ENCODE data around the gene STK4.

STK4 gene

GRCh38 chr20:45109634-45110033 lies 143.3 kb downstream of the STK4 start:
- Histone ChIP-seq H3K4me1 (ENCODE audit: control insufficient read depth, insufficient read depth, low read length) (no peaks in the 10 kb centered on the region), H3K4me3 (ENCODE audit: low read length) (no peak overlapping the region), H3K9ac (ENCODE audit: low read length) (no peak overlapping the region), H3K27ac (ENCODE audit: low read depth, low read length) (no peak overlapping the region), H3K27me3 (ENCODE audit: control insufficient read depth, insufficient read depth, low read length) (peaks cover 2% of the 10 kb centered on the region), H3K36me3 (ENCODE audit: control insufficient read depth, insufficient read depth, low read length) (no peaks in the 10 kb centered on the region)

GRCh38 chr20:45110301-45110700 lies 144.0 kb downstream of the STK4 start:
- Histone ChIP-seq H3K27ac (ENCODE audit: low read depth, low read length) (no peak overlapping the region), H3K4me3 (ENCODE audit: low read length) (no peak overlapping the region), H3K9ac (ENCODE audit: low read length) (no peak overlapping the region), H3K4me1 (ENCODE audit: control insufficient read depth, insufficient read depth, low read length) (no peaks in the 10 kb centered on the region), H3K36me3 (ENCODE audit: control insufficient read depth, insufficient read depth, low read length) (no peaks in the 10 kb centered on the region), H3K27me3 (ENCODE audit: control insufficient read depth, insufficient read depth, low read length) (peaks cover 2% of the 10 kb centered on the region)

GRCh38 chr20:45111285-45111684 lies 145.0 kb downstream of the STK4 start:
- H3K27ac ChIP-seq (ENCODE audit: low read depth, low read length) = no peak overlapping the region
- no peak overlapping the region for H3K9ac ChIP-seq (ENCODE audit: low read length)
- peaks cover 2% of the 10 kb centered on the region for H3K27me3 ChIP-seq (ENCODE audit: control insufficient read depth, insufficient read depth, low read length)

GRCh38 chr20:45111799-45112471 lies 145.6 kb downstream of the STK4 start:
- Histone ChIP-seq H3K27me3 (ENCODE audit: control insufficient read depth, insufficient read depth, low read length) (peaks cover 2% of the 10 kb centered on the region), H3K4me1 (ENCODE audit: control insufficient read depth, insufficient read depth, low read length) (no peaks in the 10 kb centered on the region), H3K4me3 (ENCODE audit: low read length) (no peak overlapping the region), H3K9ac (ENCODE audit: low read length) (no peak overlapping the region), H3K27ac (ENCODE audit: low read depth, low read length) (no peak overlapping the region), H3K36me3 (ENCODE audit: control insufficient read depth, insufficient read depth, low read length) (no peaks in the 10 kb centered on the region)

More at GRCh38 chr20:45111285-45111684, 145.0 kb downstream of the STK4 start:
- no peak overlapping the region for H3K4me3 ChIP-seq (ENCODE audit: low read length)
- no peaks in the 10 kb centered on the region for H3K36me3 ChIP-seq (ENCODE audit: control insufficient read depth, insufficient read depth, low read length)
- H3K4me1 ChIP-seq (ENCODE audit: control insufficient read depth, insufficient read depth, low read length) = no peaks in the 10 kb centered on the region

GRCh38 chr20:45112754-45113153 lies 146.4 kb downstream of the STK4 start:
- Histone ChIP-seq H3K9ac (ENCODE audit: low read length) (no peak overlapping the region), H3K4me1 (ENCODE audit: control insufficient read depth, insufficient read depth, low read length) (no peaks in the 10 kb centered on the region), H3K27me3 (ENCODE audit: control insufficient read depth, insufficient read depth, low read length) (peaks cover 2% of the 10 kb centered on the region), H3K4me3 (ENCODE audit: low read length) (no peak overlapping the region), H3K27ac (ENCODE audit: low read depth, low read length) (no peak overlapping the region), H3K36me3 (ENCODE audit: control insufficient read depth, insufficient read depth, low read length) (no peaks in the 10 kb centered on the region)

GRCh38 chr20:45113865-45114264 lies 147.6 kb downstream of the STK4 start:
- Histone ChIP-seq H3K9ac (ENCODE audit: low read length) (no peak overlapping the region), H3K36me3 (ENCODE audit: control insufficient read depth, insufficient read depth, low read length) (no peaks in the 10 kb centered on the region), H3K4me3 (ENCODE audit: low read length) (no peak overlapping the region), H3K27ac (ENCODE audit: low read depth, low read length) (no peak overlapping the region), H3K4me1 (ENCODE audit: control insufficient read depth, insufficient read depth, low read length) (no peaks in the 10 kb centered on the region), H3K27me3 (ENCODE audit: control insufficient read depth, insufficient read depth, low read length) (peaks cover 2% of the 10 kb centered on the region)

GRCh38 chr20:45114465-45115385 lies 148.4 kb downstream of the STK4 start, which contains the start of gene WFDC5:
TSS of gene WFDC5 (minus strand) at chr20:45115174. CDS start at chr20:45115083, 91 bp downstream.
- Histone ChIP-seq H3K9ac (ENCODE audit: low read length) (no peak within 1 kb of the TSS), H3K4me1 (ENCODE audit: control insufficient read depth, insufficient read depth, low read length) (no peaks in the 10 kb centered on the region), H3K27ac (ENCODE audit: low read depth, low read length) (no peak within 1 kb of the TSS), H3K4me3 (ENCODE audit: low read length) (no peak within 1 kb of the TSS), H3K27me3 (ENCODE audit: control insufficient read depth, insufficient read depth, low read length) (peaks cover 2% of the 10 kb centered on the region), H3K36me3 (ENCODE audit: control insufficient read depth, insufficient read depth, low read length) (no peaks in the 10 kb centered on the region)

GRCh38 chr20:45115386-45115774 lies 149.1 kb downstream of the STK4 start:
- Histone ChIP-seq H3K36me3 (ENCODE audit: control insufficient read depth, insufficient read depth, low read length) (no peaks in the 10 kb centered on the region), H3K4me1 (ENCODE audit: control insufficient read depth, insufficient read depth, low read length) (no peaks in the 10 kb centered on the region), H3K9ac (ENCODE audit: low read length) (no peak overlapping the region), H3K27ac (ENCODE audit: low read depth, low read length) (no peak overlapping the region), H3K4me3 (ENCODE audit: low read length) (no peak overlapping the region), H3K27me3 (ENCODE audit: control insufficient read depth, insufficient read depth, low read length) (peaks cover 2% of the 10 kb centered on the region)

GRCh38 chr20:45115829-45116228 lies 149.5 kb downstream of the STK4 start:
- H3K4me3 ChIP-seq (ENCODE audit: low read length) = no peak overlapping the region
- no peaks in the 10 kb centered on the region for H3K4me1 ChIP-seq (ENCODE audit: control insufficient read depth, insufficient read depth, low read length)
- peaks cover 2% of the 10 kb centered on the region for H3K27me3 ChIP-seq (ENCODE audit: control insufficient read depth, insufficient read depth, low read length)
- H3K36me3 ChIP-seq (ENCODE audit: control insufficient read depth, insufficient read depth, low read length) = no peaks in the 10 kb centered on the region
- H3K9ac ChIP-seq (ENCODE audit: low read length) = no peak overlapping the region
- H3K27ac ChIP-seq (ENCODE audit: low read depth, low read length) = no peak overlapping the region

- H3K9ac ChIP-seq (ENCODE audit: low read length) = no peak overlapping the region
- no peak overlapping the region for H3K27ac ChIP-seq (ENCODE audit: low read depth, low read length)
- no peak overlapping the region for H3K4me3 ChIP-seq (ENCODE audit: low read length)
- no peaks in the 10 kb centered on the region for H3K4me1 ChIP-seq (ENCODE audit: control insufficient read depth, insufficient read depth, low read length)
- H3K36me3 ChIP-seq (ENCODE audit: control insufficient read depth, insufficient read depth, low read length) = no peaks in the 10 kb centered on the region
- peaks cover 2% of the 10 kb centered on the region for H3K27me3 ChIP-seq (ENCODE audit: control insufficient read depth, insufficient read depth, low read length)
Observed at GRCh38 chr20:45117581-45117980, 151.3 kb downstream of the STK4 start.

- Histone ChIP-seq H3K4me1 (ENCODE audit: control insufficient read depth, insufficient read depth, low read length) (no peaks in the 10 kb centered on the region), H3K9ac (ENCODE audit: low read length) (no peak overlapping the region), H3K27me3 (ENCODE audit: control insufficient read depth, insufficient read depth, low read length) (peaks cover 2% of the 10 kb centered on the region), H3K36me3 (ENCODE audit: control insufficient read depth, insufficient read depth, low read length) (no peaks in the 10 kb centered on the region), H3K27ac (ENCODE audit: low read depth, low read length) (no peak overlapping the region), H3K4me3 (ENCODE audit: low read length) (no peak overlapping the region)
Observed at GRCh38 chr20:45118028-45118427, 151.7 kb downstream of the STK4 start.

- Histone ChIP-seq H3K4me1 (ENCODE audit: control insufficient read depth, insufficient read depth, low read length) (no peaks in the 10 kb centered on the region), H3K36me3 (ENCODE audit: control insufficient read depth, insufficient read depth, low read length) (no peaks in the 10 kb centered on the region), H3K4me3 (ENCODE audit: low read length) (no peak overlapping the region), H3K9ac (ENCODE audit: low read length) (no peak overlapping the region), H3K27ac (ENCODE audit: low read depth, low read length) (no peak overlapping the region), H3K27me3 (ENCODE audit: control insufficient read depth, insufficient read depth, low read length) (no peaks in the 10 kb centered on the region)
Observed at GRCh38 chr20:45119556-45120266, 153.4 kb downstream of the STK4 start.

All from rectal smooth muscle tissue (tissue), 1 donor.